SU-DHL-6 (cell line): ENCODE data around the gene CAPN12.

Experiments
- H2AFZ ChIP-seq: fragments of 200-600 bp; sonication (generic); 2 replicates; pipeline ENCODE4 v1.6.1; 2014; ENCODE audit warnings: low read depth, mild to moderate bottlenecking, moderate library complexity, mixed read lengths, antibody characterized with exemption, low read length; ENCODE audit not compliant: severe bottlenecking
- H3F3A ChIP-seq: fragments of 200-600 bp; shearing (Covaris generic); 2 replicates; pipeline ENCODE4 v1.6.0; 2016; ENCODE audit warnings: antibody characterized with exemption, mild to moderate bottlenecking; ENCODE audit not compliant: insufficient read depth
- H3K27ac ChIP-seq: fragments of 200-600 bp; sonication (generic); 2 replicates; pipeline ENCODE4 v1.5.1; 2016; ENCODE audit warnings: low read depth, mild to moderate bottlenecking, low read length, moderate library complexity, mixed read lengths
- H3K27me3 ChIP-seq: fragments of 200-600 bp; sonication (generic), shearing (Covaris generic); 2 replicates; pipeline ENCODE4 v1.6.0; 2014; ENCODE audit warnings: mild to moderate bottlenecking, low read length
- H3K36me3 ChIP-seq: fragments of 200-600 bp; sonication (generic); 2 replicates; pipeline ENCODE4 v1.6.1; 2014; ENCODE audit warnings: mild to moderate bottlenecking, low read length, mixed read lengths
- H3K4me2 ChIP-seq: fragments of 300-600, 200-600 bp; shearing (Covaris generic), sonication (generic); 2 replicates; pipeline ENCODE4 v1.6.0; 2014; ENCODE audit warnings: low read length, low read depth, mild to moderate bottlenecking; ENCODE audit not compliant: poor library complexity, severe bottlenecking
- H3K4me3 ChIP-seq: fragments of 200-600 bp; sonication (generic); 2 replicates; pipeline ENCODE4 v1.5.1; 2014; ENCODE audit warnings: antibody characterized with exemption, low read length, mild to moderate bottlenecking, mixed read lengths; ENCODE audit not compliant: insufficient read depth, poor library complexity, severe bottlenecking
- H3K79me2 ChIP-seq: fragments of 200-600 bp; sonication (generic); 2 replicates; pipeline ENCODE4 v1.6.1; 2014; ENCODE audit warnings: mild to moderate bottlenecking, low read length, moderate library complexity; ENCODE audit not compliant: insufficient read depth
- H3K9ac ChIP-seq: fragments of 200-600 bp; sonication (generic); 2 replicates; pipeline ENCODE4 v1.7.0; 2014; ENCODE audit warnings: mild to moderate bottlenecking, low read length
- H3K9me2 ChIP-seq: fragments of 200-600 bp; sonication (generic); replicated peaks from 2 replicates; pipeline ENCODE4 v1.6.1; 2014; ENCODE audit warnings: low read length; ENCODE audit not compliant: insufficient read depth
- H3K9me3 ChIP-seq: fragments of 200-600 bp; sonication (generic); 2 replicates; pipeline ENCODE4 v1.6.1; 2014; ENCODE audit warnings: low read length, mixed read lengths; ENCODE audit not compliant: insufficient read depth
- H4K20me1 ChIP-seq: fragments of 200-600 bp; sonication (generic); 2 replicates; pipeline ENCODE4 v1.6.1; 2014; ENCODE audit warnings: low read depth, mild to moderate bottlenecking, antibody characterized with exemption, low read length, moderate library complexity, mixed read lengths
- EZH2phosphoT487 ChIP-seq: fragments of 200-600 bp; sonication (generic), shearing (Covaris generic); conservative IDR thresholded peaks from 2 replicates; pipeline ENCODE4 v1.6.1; 2018; ENCODE audit warnings: mild to moderate bottlenecking, antibody characterized with exemption, low read length, moderate library complexity, mixed read lengths
- TF ChIP-seq, protein P1 (sequence below): fragments of 200-600 bp; sonication (generic); IDR thresholded peaks from one replicate; pipeline ENCODE4 v1.5.1; 2017; ENCODE audit warnings: antibody characterized with exemption, mild to moderate bottlenecking, low read length, moderate library complexity; ENCODE audit not compliant: insufficient read depth, poor library complexity, severe bottlenecking

Gene CAPN12, protein sequence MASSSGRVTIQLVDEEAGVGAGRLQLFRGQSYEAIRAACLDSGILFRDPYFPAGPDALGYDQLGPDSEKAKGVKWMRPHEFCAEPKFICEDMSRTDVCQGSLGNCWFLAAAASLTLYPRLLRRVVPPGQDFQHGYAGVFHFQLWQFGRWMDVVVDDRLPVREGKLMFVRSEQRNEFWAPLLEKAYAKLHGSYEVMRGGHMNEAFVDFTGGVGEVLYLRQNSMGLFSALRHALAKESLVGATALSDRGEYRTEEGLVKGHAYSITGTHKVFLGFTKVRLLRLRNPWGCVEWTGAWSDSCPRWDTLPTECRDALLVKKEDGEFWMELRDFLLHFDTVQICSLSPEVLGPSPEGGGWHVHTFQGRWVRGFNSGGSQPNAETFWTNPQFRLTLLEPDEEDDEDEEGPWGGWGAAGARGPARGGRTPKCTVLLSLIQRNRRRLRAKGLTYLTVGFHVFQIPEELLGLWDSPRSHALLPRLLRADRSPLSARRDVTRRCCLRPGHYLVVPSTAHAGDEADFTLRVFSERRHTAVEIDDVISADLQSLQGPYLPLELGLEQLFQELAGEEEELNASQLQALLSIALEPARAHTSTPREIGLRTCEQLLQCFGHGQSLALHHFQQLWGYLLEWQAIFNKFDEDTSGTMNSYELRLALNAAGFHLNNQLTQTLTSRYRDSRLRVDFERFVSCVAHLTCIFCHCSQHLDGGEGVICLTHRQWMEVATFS

DNA sequence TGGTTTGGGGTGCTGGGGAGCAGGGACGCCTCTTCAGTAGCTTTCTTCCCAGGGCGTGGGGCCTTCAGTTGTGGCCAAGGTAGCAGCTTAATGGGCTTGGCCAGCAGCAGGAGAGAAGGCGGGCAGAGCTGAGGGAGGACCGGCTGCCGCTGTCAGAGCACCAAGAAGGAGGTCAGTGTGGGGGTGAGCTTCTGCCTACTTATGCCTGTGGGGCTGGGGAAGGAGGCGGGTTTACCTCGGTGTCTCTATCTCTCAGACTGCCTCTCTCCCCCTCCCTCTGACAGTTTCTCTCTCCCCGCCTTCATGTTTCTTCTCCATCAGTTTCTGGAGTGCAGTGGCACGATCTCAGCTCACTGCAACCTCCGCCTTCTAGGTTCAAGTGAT is at the start of gene CAPN12:
Gene CAPN12, minus strand, starts transcription at position 177 of the 384 bp plus-strand sequence. CDS start 309 bp downstream, outside the sequence.
- H3K79me2 ChIP-seq = no peaks in the 10 kb centered on the region
- H3K9me2 ChIP-seq = no peaks in the 10 kb centered on the region
- H3K9ac ChIP-seq = no peak within 1 kb of the TSS

GRCh38 chr19:38793671-38794070 is 49.4 kb upstream of the CAPN12 start:
- Histone ChIP-seq H3F3A (no peaks in the 10 kb centered on the region), H3K9me3 (no peaks in the 10 kb centered on the region), H3K36me3 (no peaks in the 10 kb centered on the region), H2AFZ (no peak overlapping the region), H3K9me2 (no peaks in the 10 kb centered on the region), H3K27me3 (no peaks in the 10 kb centered on the region), H3K4me3 (no peak overlapping the region), H3K27ac (no peak overlapping the region), H3K9ac (no peak overlapping the region), H3K79me2 (no peaks in the 10 kb centered on the region), H4K20me1 (no peaks in the 10 kb centered on the region), H3K4me2 (no peak overlapping the region)
- no peak for TF ChIP-seq EZH2phosphoT487
- TF ChIP-seq, protein P1, sequence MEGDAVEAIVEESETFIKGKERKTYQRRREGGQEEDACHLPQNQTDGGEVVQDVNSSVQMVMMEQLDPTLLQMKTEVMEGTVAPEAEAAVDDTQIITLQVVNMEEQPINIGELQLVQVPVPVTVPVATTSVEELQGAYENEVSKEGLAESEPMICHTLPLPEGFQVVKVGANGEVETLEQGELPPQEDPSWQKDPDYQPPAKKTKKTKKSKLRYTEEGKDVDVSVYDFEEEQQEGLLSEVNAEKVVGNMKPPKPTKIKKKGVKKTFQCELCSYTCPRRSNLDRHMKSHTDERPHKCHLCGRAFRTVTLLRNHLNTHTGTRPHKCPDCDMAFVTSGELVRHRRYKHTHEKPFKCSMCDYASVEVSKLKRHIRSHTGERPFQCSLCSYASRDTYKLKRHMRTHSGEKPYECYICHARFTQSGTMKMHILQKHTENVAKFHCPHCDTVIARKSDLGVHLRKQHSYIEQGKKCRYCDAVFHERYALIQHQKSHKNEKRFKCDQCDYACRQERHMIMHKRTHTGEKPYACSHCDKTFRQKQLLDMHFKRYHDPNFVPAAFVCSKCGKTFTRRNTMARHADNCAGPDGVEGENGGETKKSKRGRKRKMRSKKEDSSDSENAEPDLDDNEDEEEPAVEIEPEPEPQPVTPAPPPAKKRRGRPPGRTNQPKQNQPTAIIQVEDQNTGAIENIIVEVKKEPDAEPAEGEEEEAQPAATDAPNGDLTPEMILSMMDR = no peak

More for the DNA sequence above, at the start of gene CAPN12:
- H3K9me3 ChIP-seq = no peaks in the 10 kb centered on the region
- H3F3A ChIP-seq = no peaks in the 10 kb centered on the region
- H3K4me2 ChIP-seq = no peak within 1 kb of the TSS
- no peak within 1 kb of the TSS for H3K27ac ChIP-seq
- H4K20me1 ChIP-seq = no peaks in the 10 kb centered on the region
- H3K27me3 ChIP-seq = no peaks in the 10 kb centered on the region
- TF ChIP-seq, protein P1 = no peak
- no peak for TF ChIP-seq EZH2phosphoT487
- H3K4me3 ChIP-seq = no peak within 1 kb of the TSS
- H2AFZ ChIP-seq = no peak within 1 kb of the TSS
- no peaks in the 10 kb centered on the region for H3K36me3 ChIP-seq

DNA sequence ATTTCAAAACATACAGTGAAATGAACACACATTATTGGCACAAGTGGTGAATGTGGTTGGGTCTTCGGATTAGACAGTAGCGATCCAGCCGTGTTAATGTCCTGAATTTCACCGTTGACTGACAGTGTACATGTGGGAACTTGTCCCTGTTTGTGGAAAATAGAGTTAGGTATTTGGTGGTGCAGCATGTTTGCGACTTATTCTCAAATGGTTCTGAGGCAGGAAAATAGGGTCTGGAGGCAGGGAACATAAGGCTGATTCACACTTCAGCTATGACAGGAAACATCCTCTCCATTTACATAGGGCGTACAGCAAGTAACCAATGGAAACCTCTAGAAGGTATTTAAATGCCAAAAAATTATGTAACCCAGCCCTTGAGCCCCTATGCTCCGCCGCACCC is 48.9 kb upstream of the CAPN12 start:
- Histone ChIP-seq H3K4me2 (no peak overlapping the region), H3K36me3 (no peaks in the 10 kb centered on the region), H3K9me3 (no peaks in the 10 kb centered on the region), H3K27ac (no peak overlapping the region), H3F3A (no peaks in the 10 kb centered on the region), H3K9me2 (no peaks in the 10 kb centered on the region), H3K4me3 (no peak overlapping the region), H3K27me3 (no peaks in the 10 kb centered on the region), H4K20me1 (no peaks in the 10 kb centered on the region), H2AFZ (no peak overlapping the region), H3K9ac (no peak overlapping the region), H3K79me2 (no peaks in the 10 kb centered on the region)
- no peak for TF ChIP-seq EZH2phosphoT487
- TF ChIP-seq, protein P1 = no peak
